Measurements from ENCODE around the gene CHMP2A.
"Not testable (repeated sequence)": the region's sequence is repeated elsewhere in the genome, so short reads cannot be mapped to it uniquely, and the experiment has no call there.

CHMP2A gene

GRCh38 chr19:58554494-58555368 lies at the start of gene CHMP2A:
Gene CHMP2A, minus strand, starts transcription at chr19:58555105. Its CDS starts 893 bp downstream, at chr19:58554212.
- DNase-seq = no peak

- DNase-seq = no peak
Observed at GRCh38 chr19:58586133-58586765, 31.3 kb upstream of the CHMP2A start.

GRCh38 chr19:58585442-58586132 lies 30.7 kb upstream of the CHMP2A start:
- no peak for DNase-seq

GRCh38 chr19:58584498-58585441 lies 29.9 kb upstream of the CHMP2A start:
- no peak for DNase-seq

- DNase-seq = no peak
Observed at GRCh38 chr19:58582985-58583384, 28.1 kb upstream of the CHMP2A start.

- no peak for DNase-seq
Observed at GRCh38 chr19:58581227-58582141, 26.6 kb upstream of the CHMP2A start.

GRCh38 chr19:58579473-58580142 lies 24.7 kb upstream of the CHMP2A start:
- DNase-seq = no peak

- DNase-seq = no peak
Observed at GRCh38 chr19:58578012-58578925, 23.4 kb upstream of the CHMP2A start.

GRCh38 chr19:58577581-58577980 lies 22.7 kb upstream of the CHMP2A start:
- not testable (repeated sequence) for DNase-seq

GRCh38 chr19:58575183-58576041 lies 20.5 kb upstream of the CHMP2A start:
- no peak for DNase-seq

GRCh38 chr19:58573658-58574164 lies 18.8 kb upstream of the CHMP2A start:
- DNase-seq = no peak

GRCh38 chr19:58572818-58573657 lies 18.1 kb upstream of the CHMP2A start, which contains the start of gene MZF1:
Gene MZF1, minus strand, starts transcription at chr19:58573335. Its CDS starts 1,946 bp downstream, at chr19:58571389.
- no peak for DNase-seq

GRCh38 chr19:58572026-58572817 lies 17.3 kb upstream of the CHMP2A start:
- DNase-seq = no peak

- no peak for DNase-seq
Observed at GRCh38 chr19:58571575-58571947, 16.7 kb upstream of the CHMP2A start.

- no peak for DNase-seq
Observed at GRCh38 chr19:58570770-58571574, 16.1 kb upstream of the CHMP2A start.
